HepG2 (cell line): Measurements from ENCODE around the gene RNASE7. TPM values are rescaled to one million over a fixed set of nuclear protein-coding genes. Genes with fewer than 3 reads are reported as not detected.

Experiments used
- KLF11 ChIP-seq: IDR thresholded peaks from 2 replicates; pipeline ENCODE4 v1.6.1; 2016; ENCODE audit warnings: missing compliant biosample characterization
- ZNF615 ChIP-seq: sonication (generic); formaldehyde crosslinking; IDR thresholded peaks from 2 replicates; pipeline ENCODE4 v1.5.0; 2020; ENCODE audit warnings: mild to moderate bottlenecking, missing genetic modification reagents, borderline replicate concordance
- polyA plus RNA-seq, 8 experiments: library from polyadenylated mRNA; depleted of rRNA in 3 of 8; stranded (reverse) in 7 of 8; unstranded in 1 of 8; fragments of >200 nt; fragmentation: Illumina TruSeq in 4 of 8; extraction: Trizol in 4 of 8; gene quantifications; 2 replicates each; pipeline versions ENCODE4 v1.2.1 to v1.2.3, GENCODE V29; 2011 to 2016; ENCODE audit warnings: low read depth in 4 of 8, missing spikeins in 1 of 8, mixed read lengths in 1 of 8; ENCODE audit not compliant: insufficient read depth in 1 of 8
- total RNA-seq, 5 experiments: library from RNA; depleted of rRNA; stranded (reverse); fragments of >200 nt; fragmentation: Illumina TruSeq; extraction: Trizol; gene quantifications; 2 replicates each; pipeline ENCODE4 v1.2.3, GENCODE V29; 2016; ENCODE audit warnings: low read depth in 1 of 5
- TF ChIP-seq, protein P1 (sequence below): sonication (generic); formaldehyde crosslinking; IDR thresholded peaks from 2 replicates; pipeline ENCODE4 v1.4.0; 2020; ENCODE audit warnings: missing genetic modification reagents, borderline replicate concordance
- TF ChIP-seq, protein P2 (sequence below): IDR thresholded peaks from 2 replicates; pipeline ENCODE4 v1.6.1; 2016; ENCODE audit warnings: missing compliant biosample characterization, missing genetic modification reagents, borderline replicate concordance
- TF ChIP-seq, protein P3 (sequence below): sonication (generic); formaldehyde crosslinking; IDR thresholded peaks from 2 replicates; pipeline ENCODE4 v1.5.1; 2020; ENCODE audit warnings: mild to moderate bottlenecking, missing genetic modification reagents

The RNASE7 gene
- total and polyA plus RNA-seq, 2 of the 13 experiments (the other 11 are each of a cell fraction or from before 2014, with no cell fraction given), result 0.04 TPM; not detected in 1

- TF ChIP-seq, protein P1, sequence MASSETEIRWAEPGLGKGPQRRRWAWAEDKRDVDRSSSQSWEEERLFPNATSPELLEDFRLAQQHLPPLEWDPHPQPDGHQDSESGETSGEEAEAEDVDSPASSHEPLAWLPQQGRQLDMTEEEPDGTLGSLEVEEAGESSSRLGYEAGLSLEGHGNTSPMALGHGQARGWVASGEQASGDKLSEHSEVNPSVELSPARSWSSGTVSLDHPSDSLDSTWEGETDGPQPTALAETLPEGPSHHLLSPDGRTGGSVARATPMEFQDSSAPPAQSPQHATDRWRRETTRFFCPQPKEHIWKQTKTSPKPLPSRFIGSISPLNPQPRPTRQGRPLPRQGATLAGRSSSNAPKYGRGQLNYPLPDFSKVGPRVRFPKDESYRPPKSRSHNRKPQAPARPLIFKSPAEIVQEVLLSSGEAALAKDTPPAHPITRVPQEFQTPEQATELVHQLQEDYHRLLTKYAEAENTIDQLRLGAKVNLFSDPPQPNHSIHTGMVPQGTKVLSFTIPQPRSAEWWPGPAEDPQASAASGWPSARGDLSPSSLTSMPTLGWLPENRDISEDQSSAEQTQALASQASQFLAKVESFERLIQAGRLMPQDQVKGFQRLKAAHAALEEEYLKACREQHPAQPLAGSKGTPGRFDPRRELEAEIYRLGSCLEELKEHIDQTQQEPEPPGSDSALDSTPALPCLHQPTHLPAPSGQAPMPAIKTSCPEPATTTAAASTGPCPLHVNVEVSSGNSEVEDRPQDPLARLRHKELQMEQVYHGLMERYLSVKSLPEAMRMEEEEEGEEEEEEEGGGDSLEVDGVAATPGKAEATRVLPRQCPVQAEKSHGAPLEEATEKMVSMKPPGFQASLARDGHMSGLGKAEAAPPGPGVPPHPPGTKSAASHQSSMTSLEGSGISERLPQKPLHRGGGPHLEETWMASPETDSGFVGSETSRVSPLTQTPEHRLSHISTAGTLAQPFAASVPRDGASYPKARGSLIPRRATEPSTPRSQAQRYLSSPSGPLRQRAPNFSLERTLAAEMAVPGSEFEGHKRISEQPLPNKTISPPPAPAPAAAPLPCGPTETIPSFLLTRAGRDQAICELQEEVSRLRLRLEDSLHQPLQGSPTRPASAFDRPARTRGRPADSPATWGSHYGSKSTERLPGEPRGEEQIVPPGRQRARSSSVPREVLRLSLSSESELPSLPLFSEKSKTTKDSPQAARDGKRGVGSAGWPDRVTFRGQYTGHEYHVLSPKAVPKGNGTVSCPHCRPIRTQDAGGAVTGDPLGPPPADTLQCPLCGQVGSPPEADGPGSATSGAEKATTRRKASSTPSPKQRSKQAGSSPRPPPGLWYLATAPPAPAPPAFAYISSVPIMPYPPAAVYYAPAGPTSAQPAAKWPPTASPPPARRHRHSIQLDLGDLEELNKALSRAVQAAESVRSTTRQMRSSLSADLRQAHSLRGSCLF (CRISPR knock-in tag), result no peak
- TF ChIP-seq KLF11 (no peak), ZNF615 (no peak)
- TF ChIP-seq, protein P2, sequence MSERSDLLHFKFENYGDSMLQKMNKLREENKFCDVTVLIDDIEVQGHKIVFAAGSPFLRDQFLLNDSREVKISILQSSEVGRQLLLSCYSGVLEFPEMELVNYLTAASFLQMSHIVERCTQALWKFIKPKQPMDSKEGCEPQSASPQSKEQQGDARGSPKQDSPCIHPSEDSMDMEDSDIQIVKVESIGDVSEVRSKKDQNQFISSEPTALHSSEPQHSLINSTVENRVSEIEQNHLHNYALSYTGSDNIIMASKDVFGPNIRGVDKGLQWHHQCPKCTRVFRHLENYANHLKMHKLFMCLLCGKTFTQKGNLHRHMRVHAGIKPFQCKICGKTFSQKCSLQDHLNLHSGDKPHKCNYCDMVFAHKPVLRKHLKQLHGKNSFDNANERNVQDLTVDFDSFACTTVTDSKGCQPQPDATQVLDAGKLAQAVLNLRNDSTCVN (CRISPR knock-in tag), result no peak
- TF ChIP-seq, protein P3, sequence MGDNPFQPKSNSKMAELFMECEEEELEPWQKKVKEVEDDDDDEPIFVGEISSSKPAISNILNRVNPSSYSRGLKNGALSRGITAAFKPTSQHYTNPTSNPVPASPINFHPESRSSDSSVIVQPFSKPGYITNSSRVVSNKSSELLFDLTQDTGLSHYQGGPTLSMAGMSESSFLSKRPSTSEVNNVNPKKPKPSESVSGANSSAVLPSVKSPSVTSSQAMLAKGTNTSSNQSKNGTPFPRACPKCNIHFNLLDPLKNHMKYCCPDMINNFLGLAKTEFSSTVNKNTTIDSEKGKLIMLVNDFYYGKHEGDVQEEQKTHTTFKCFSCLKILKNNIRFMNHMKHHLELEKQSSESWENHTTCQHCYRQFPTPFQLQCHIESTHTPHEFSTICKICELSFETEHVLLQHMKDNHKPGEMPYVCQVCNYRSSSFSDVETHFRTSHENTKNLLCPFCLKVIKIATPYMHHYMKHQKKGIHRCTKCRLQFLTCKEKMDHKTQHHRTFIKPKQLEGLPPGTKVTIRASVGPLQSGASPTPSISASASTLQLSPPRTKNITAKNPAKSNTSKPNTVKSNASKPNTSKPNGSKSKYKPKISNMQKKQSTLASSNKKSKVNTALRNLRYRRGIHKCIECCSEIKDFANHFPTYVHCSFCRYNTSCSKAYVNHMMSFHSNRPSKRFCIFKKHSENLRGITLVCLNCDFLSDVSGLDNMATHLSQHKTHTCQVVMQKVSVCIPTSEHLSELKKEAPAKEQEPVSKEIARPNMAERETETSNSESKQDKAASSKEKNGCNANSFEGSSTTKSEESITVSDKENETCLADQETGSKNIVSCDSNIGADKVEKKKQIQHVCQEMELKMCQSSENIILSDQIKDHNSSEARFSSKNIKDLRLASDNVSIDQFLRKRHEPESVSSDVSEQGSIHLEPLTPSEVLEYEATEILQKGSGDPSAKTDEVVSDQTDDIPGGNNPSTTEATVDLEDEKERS (CRISPR knock-in tag), result no peak
Measured at GRCh38 chr14:21018781-21019180, 23.4 kb upstream of the RNASE7 start (continued).
